WTC11 (cell line): Measurements from ENCODE around the gene MARCKSL1. TPM values are rescaled to one million over a fixed set of nuclear protein-coding genes. Genes with fewer than 3 reads are reported as not detected.

Experiments
- ATAC-seq: fragments of 200-7000 bp; cut with Tn5 transposase; 2 replicates; pipeline ENCODE4 v1.10.0; 2021; ENCODE audit warnings: mild to moderate bottlenecking, moderate library complexity
- CTCF ChIA-PET: fragments of 300-600 bp; sonication (Branson Sonifier 250); formaldehyde crosslinking; loops from one replicate; lab custom pipeline; 2021; ENCODE audit warnings: antibody characterized with exemption; lab: Charles Lee
- POLR2A ChIA-PET: fragments of 350-600 bp; sonication (Branson Sonifier 250); formaldehyde crosslinking; loops from one replicate; lab custom pipeline; 2021; ENCODE audit warnings: antibody characterized with exemption; lab: Charles Lee
- DNase-seq: peaks from one replicate; pipeline ENCODE4 v3.0.0; 2021; ENCODE audit warnings: low spot score
- H3K27ac Mint-ChIP-seq: 2 replicates; pipeline ENCODE4 v1.8.0; 2021; ENCODE audit warnings: mixed read lengths
- H3K27me3 Mint-ChIP-seq: 2 replicates; pipeline ENCODE4 v1.8.0; 2021; ENCODE audit warnings: low read depth, mild to moderate bottlenecking, moderate library complexity, mixed read lengths
- H3K36me3 Mint-ChIP-seq: 2 replicates; pipeline ENCODE4 v1.8.0; 2021; ENCODE audit warnings: mixed read lengths
- H3K4me1 Mint-ChIP-seq: 2 replicates; pipeline ENCODE4 v1.8.0; 2022; ENCODE audit warnings: mixed read lengths
- H3K4me3 Mint-ChIP-seq: 2 replicates; pipeline ENCODE4 v1.8.0; 2021; ENCODE audit warnings: mild to moderate bottlenecking, moderate library complexity, mixed read lengths
- H3K9me3 Mint-ChIP-seq: 2 replicates; pipeline ENCODE4 v1.8.0; 2021; ENCODE audit warnings: mixed read lengths
- ATF2 ChIP-seq: sonication (generic); formaldehyde crosslinking; IDR thresholded peaks from 2 replicates; pipeline ENCODE4 v1.8.1; 2022; ENCODE audit warnings: low read depth, missing genetic modification reagents, borderline replicate concordance
- CBFB ChIP-seq: sonication (generic); formaldehyde crosslinking; IDR thresholded peaks from 2 replicates; pipeline ENCODE4 v1.8.1; 2022; ENCODE audit warnings: mild to moderate bottlenecking, low read depth, missing genetic modification reagents
- CREB1 ChIP-seq: sonication (generic); formaldehyde crosslinking; IDR thresholded peaks from 2 replicates; pipeline ENCODE4 v1.8.0; 2023; ENCODE audit warnings: mild to moderate bottlenecking, missing genetic modification reagents
- FOXJ3 ChIP-seq: sonication (generic); formaldehyde crosslinking; IDR thresholded peaks from 2 replicates; pipeline ENCODE4 v1.9.0; 2021; ENCODE audit warnings: missing genetic modification reagents, mild to moderate bottlenecking, borderline replicate concordance
- HMGA2 ChIP-seq: fragments of 250-450 bp; sonication (Bioruptor Pico); IDR thresholded peaks from 2 replicates; pipeline ENCODE4 v1.4.0; 2021; ENCODE audit warnings: mild to moderate bottlenecking, moderate library complexity
- JUN ChIP-seq: sonication (generic); formaldehyde crosslinking; IDR thresholded peaks from 2 replicates; pipeline ENCODE4 v1.8.0; 2023; ENCODE audit warnings: mild to moderate bottlenecking, missing genetic modification reagents
- MXD4 ChIP-seq: fragments of 250-450 bp; sonication (Bioruptor Pico); IDR thresholded peaks from 2 replicates; pipeline ENCODE4 v1.8.0; 2021; ENCODE audit warnings: mild to moderate bottlenecking, moderate library complexity, borderline replicate concordance
- NFE2L1 ChIP-seq: sonication (generic); formaldehyde crosslinking; IDR thresholded peaks from 2 replicates; pipeline ENCODE4 v1.8.1; 2023; ENCODE audit warnings: missing genetic modification reagents
- NR1H2 ChIP-seq: sonication (generic); formaldehyde crosslinking; IDR thresholded peaks from 2 replicates; pipeline ENCODE4 v1.9.0; 2021; ENCODE audit warnings: mild to moderate bottlenecking, moderate library complexity, missing genetic modification reagents
- NR3C1 ChIP-seq: sonication (generic); formaldehyde crosslinking; conservative IDR thresholded peaks from 2 replicates; pipeline ENCODE4 v1.8.1; 2023; ENCODE audit warnings: low read depth, mild to moderate bottlenecking, missing genetic modification reagents
- OVOL2 ChIP-seq: fragments of 250-450 bp; sonication (Bioruptor Pico); IDR thresholded peaks from 2 replicates; pipeline ENCODE4 v1.9.0; 2021; ENCODE audit warnings: mild to moderate bottlenecking, borderline replicate concordance
- RELA ChIP-seq: sonication (generic); formaldehyde crosslinking; IDR thresholded peaks from 2 replicates; pipeline ENCODE4 v1.8.1; 2022; ENCODE audit warnings: missing genetic modification reagents, mild to moderate bottlenecking, borderline replicate concordance
- SMAD4 ChIP-seq: sonication (generic); formaldehyde crosslinking; IDR thresholded peaks from 2 replicates; pipeline ENCODE4 v1.8.0; 2022; ENCODE audit warnings: mild to moderate bottlenecking, missing genetic modification reagents
- SOX15 ChIP-seq: fragments of 250-450 bp; sonication (Bioruptor Pico); IDR thresholded peaks from 2 replicates; pipeline ENCODE4 v1.9.0; 2021; ENCODE audit warnings: mild to moderate bottlenecking
- TCF7 ChIP-seq: sonication (generic); formaldehyde crosslinking; IDR thresholded peaks from 2 replicates; pipeline ENCODE4 v1.8.0; 2022; ENCODE audit warnings: mild to moderate bottlenecking, low read depth, missing genetic modification reagents, moderate library complexity
- TEAD1 ChIP-seq: sonication (generic); formaldehyde crosslinking; IDR thresholded peaks from 2 replicates; pipeline ENCODE4 v1.8.0; 2022; ENCODE audit warnings: mild to moderate bottlenecking, missing genetic modification reagents
- TP53 ChIP-seq: sonication (generic); formaldehyde crosslinking; IDR thresholded peaks from 2 replicates; pipeline ENCODE4 v1.8.1; 2023; ENCODE audit warnings: mild to moderate bottlenecking, missing genetic modification reagents
- ZNF121 ChIP-seq: sonication (generic); formaldehyde crosslinking; IDR thresholded peaks from 2 replicates; pipeline ENCODE4 v1.8.0; 2023; ENCODE audit warnings: missing genetic modification reagents
- ZNF416 ChIP-seq: fragments of 250-450 bp; sonication (Bioruptor Pico); IDR thresholded peaks from 2 replicates; pipeline ENCODE4 v1.9.0; 2021; ENCODE audit warnings: mild to moderate bottlenecking, inconsistent platforms
- total RNA-seq: library from RNA; stranded (reverse); gene quantifications from 3 replicates; pipeline ENCODE4 v1.2.3, GENCODE V29; 2021
- TF ChIP-seq, protein P1 (sequence below): sonication (generic); formaldehyde crosslinking; IDR thresholded peaks from 2 replicates; pipeline ENCODE4 v1.8.1; 2022; ENCODE audit warnings: mild to moderate bottlenecking, missing genetic modification reagents, moderate library complexity, borderline replicate concordance
- TF ChIP-seq, protein P2 (sequence below): sonication (generic); formaldehyde crosslinking; IDR thresholded peaks from 2 replicates; pipeline ENCODE4 v1.8.1; 2023; ENCODE audit warnings: mild to moderate bottlenecking, missing genetic modification reagents, moderate library complexity
- TF ChIP-seq, protein P3 (sequence below): sonication (generic); formaldehyde crosslinking; IDR thresholded peaks from 2 replicates; pipeline ENCODE4 v1.8.0; 2022; ENCODE audit warnings: mild to moderate bottlenecking, missing genetic modification reagents
- TF ChIP-seq, protein P4 (sequence below): sonication (generic); formaldehyde crosslinking; IDR thresholded peaks from 2 replicates; pipeline ENCODE4 v1.8.1; 2022; ENCODE audit warnings: mild to moderate bottlenecking, moderate library complexity, missing genetic modification reagents
- TF ChIP-seq, protein P5 (sequence below): fragments of 200-600 bp; IDR thresholded peaks from 2 replicates; pipeline ENCODE4 v1.8.0; 2022; ENCODE audit warnings: antibody characterized with exemption

Gene MARCKSL1
- total RNA-seq, 1 experiment from 2014 or later = 450 TPM

DNA sequence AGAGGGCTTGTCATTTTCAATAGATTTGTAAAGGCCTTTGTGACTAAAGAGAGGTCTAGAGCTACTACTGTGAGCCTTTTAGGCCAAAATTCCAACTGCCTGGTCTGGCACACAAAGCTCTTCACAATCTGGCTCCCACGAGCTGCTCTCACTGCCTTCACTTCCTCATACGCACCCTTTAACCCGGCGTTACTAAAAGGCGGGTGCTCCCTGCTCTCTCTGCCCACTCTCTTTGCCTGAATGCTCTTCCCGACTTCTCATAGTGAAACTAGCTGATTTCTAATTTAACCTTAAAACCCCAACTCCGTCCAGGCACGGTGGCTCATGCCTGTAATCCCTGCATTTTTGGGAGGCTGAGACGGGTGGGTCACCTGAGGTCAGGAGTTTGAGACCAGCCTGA is 44.0 kb upstream of the MARCKSL1 start:
- TF ChIP-seq CBFB (CRISPR knock-in tag) = no peak
- TF ChIP-seq CREB1 (CRISPR knock-in tag) = no peak
- no peak for TF ChIP-seq SOX15 (CRISPR knock-in tag)
- TF ChIP-seq, protein P1, sequence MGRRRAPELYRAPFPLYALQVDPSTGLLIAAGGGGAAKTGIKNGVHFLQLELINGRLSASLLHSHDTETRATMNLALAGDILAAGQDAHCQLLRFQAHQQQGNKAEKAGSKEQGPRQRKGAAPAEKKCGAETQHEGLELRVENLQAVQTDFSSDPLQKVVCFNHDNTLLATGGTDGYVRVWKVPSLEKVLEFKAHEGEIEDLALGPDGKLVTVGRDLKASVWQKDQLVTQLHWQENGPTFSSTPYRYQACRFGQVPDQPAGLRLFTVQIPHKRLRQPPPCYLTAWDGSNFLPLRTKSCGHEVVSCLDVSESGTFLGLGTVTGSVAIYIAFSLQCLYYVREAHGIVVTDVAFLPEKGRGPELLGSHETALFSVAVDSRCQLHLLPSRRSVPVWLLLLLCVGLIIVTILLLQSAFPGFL (CRISPR knock-in tag) = no peak
- no peak for TF ChIP-seq OVOL2 (CRISPR knock-in tag)
- TF ChIP-seq RELA (CRISPR knock-in tag) = no peak
- TF ChIP-seq, protein P2, sequence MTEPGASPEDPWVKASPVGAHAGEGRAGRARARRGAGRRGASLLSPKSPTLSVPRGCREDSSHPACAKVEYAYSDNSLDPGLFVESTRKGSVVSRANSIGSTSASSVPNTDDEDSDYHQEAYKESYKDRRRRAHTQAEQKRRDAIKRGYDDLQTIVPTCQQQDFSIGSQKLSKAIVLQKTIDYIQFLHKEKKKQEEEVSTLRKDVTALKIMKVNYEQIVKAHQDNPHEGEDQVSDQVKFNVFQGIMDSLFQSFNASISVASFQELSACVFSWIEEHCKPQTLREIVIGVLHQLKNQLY (CRISPR knock-in tag) = no peak
- TF ChIP-seq, protein P3, sequence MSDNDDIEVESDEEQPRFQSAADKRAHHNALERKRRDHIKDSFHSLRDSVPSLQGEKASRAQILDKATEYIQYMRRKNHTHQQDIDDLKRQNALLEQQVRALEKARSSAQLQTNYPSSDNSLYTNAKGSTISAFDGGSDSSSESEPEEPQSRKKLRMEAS (CRISPR knock-in tag) = no peak
- no peak for TF ChIP-seq TP53 (CRISPR knock-in tag)
- TF ChIP-seq TCF7 = no peak
- TF ChIP-seq SMAD4 (CRISPR knock-in tag) = no peak
- no peak for TF ChIP-seq ZNF121 (CRISPR knock-in tag)
- no peak for TF ChIP-seq JUN (CRISPR knock-in tag)
- ChIA-PET CTCF (no interaction called here), POLR2A (no interaction called here)
- Mint-ChIP-seq H3K27me3 (no peaks in the 10 kb centered on the region), H3K9me3 (no peaks in the 10 kb centered on the region), H3K4me1 (no peaks in the 10 kb centered on the region), H3K27ac (no peak overlapping the region; the same call in 1 of the 2 replicates), H3K4me3 (no peak overlapping the region), H3K36me3 (peaks cover 66% of the 10 kb centered on the region)
- no peak for ATAC-seq
- DNase-seq = no peak

GRCh38 chr1:32377541-32378220 is 41.6 kb upstream of the MARCKSL1 start:
- Mint-ChIP-seq H3K4me3 (no peak overlapping the region), H3K27ac (no peak overlapping the region), H3K36me3 (peaks cover 69% of the 10 kb centered on the region), H3K9me3 (no peaks in the 10 kb centered on the region), H3K4me1 (no peaks in the 10 kb centered on the region), H3K27me3 (no peaks in the 10 kb centered on the region)
- TF ChIP-seq, protein P4, sequence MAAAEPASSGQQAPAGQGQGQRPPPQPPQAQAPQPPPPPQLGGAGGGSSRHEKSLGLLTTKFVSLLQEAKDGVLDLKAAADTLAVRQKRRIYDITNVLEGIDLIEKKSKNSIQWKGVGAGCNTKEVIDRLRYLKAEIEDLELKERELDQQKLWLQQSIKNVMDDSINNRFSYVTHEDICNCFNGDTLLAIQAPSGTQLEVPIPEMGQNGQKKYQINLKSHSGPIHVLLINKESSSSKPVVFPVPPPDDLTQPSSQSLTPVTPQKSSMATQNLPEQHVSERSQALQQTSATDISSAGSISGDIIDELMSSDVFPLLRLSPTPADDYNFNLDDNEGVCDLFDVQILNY (CRISPR knock-in tag) = no peak
- TF ChIP-seq ZNF416 (CRISPR knock-in tag) (no peak), MXD4 (no peak), NR1H2 (CRISPR knock-in tag) (no peak), HMGA2 (CRISPR knock-in tag) (no peak), FOXJ3 (no peak), SOX15 (CRISPR knock-in tag) (no peak), NR3C1 (CRISPR knock-in tag) (no peak), TEAD1 (CRISPR knock-in tag) (no peak), NFE2L1 (CRISPR knock-in tag) (no peak), ATF2 (CRISPR knock-in tag) (no peak), TCF7 (no peak)
- TF ChIP-seq, protein P5, sequence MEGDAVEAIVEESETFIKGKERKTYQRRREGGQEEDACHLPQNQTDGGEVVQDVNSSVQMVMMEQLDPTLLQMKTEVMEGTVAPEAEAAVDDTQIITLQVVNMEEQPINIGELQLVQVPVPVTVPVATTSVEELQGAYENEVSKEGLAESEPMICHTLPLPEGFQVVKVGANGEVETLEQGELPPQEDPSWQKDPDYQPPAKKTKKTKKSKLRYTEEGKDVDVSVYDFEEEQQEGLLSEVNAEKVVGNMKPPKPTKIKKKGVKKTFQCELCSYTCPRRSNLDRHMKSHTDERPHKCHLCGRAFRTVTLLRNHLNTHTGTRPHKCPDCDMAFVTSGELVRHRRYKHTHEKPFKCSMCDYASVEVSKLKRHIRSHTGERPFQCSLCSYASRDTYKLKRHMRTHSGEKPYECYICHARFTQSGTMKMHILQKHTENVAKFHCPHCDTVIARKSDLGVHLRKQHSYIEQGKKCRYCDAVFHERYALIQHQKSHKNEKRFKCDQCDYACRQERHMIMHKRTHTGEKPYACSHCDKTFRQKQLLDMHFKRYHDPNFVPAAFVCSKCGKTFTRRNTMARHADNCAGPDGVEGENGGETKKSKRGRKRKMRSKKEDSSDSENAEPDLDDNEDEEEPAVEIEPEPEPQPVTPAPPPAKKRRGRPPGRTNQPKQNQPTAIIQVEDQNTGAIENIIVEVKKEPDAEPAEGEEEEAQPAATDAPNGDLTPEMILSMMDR = no peak
- ChIA-PET POLR2A (no interaction called here), CTCF (interaction anchor here (1.0 kb wide), 1 partner anchor 17 kb away, joined by 3 read pairs; the partner anchor contains the start of gene BSDC1)
- DNase-seq (no peak), ATAC-seq (no peak)
